Lower lobe of right lung (tissue), 2 donors: ENCODE measurements around the gene CDC45. TPM values are rescaled to one million over a fixed set of nuclear protein-coding genes. Genes with fewer than 3 reads are reported as not detected.

Experiments used
- ATAC-seq, 2 donors: fragments of 200-7000 bp; cut with Tn5 transposase; one replicate each; pipeline ENCODE4 v1.9.1; 2020 to 2022; ENCODE audit warnings: mild to moderate bottlenecking in 2 of 2, moderate library complexity in 2 of 2
- DNase-seq: peaks from one replicate; pipeline ENCODE4 v3.0.0-alpha.2; 2020
- H3K27ac ChIP-seq: fragments of 200-600 bp; one replicate; pipeline ENCODE4 v1.8.0; 2022
- H3K27me3 ChIP-seq: fragments of 200-600 bp; one replicate; pipeline ENCODE4 v1.8.0; 2022; ENCODE audit warnings: low read depth
- H3K36me3 ChIP-seq: fragments of 200-600 bp; one replicate; pipeline ENCODE4 v1.8.0; 2022; ENCODE audit warnings: mild to moderate bottlenecking
- H3K4me1 ChIP-seq: fragments of 200-600 bp; one replicate; pipeline ENCODE4 v1.8.0; 2022
- H3K4me3 ChIP-seq: fragments of 200-600 bp; one replicate; pipeline ENCODE4 v1.8.0; 2022; ENCODE audit warnings: mild to moderate bottlenecking
- H3K9me3 ChIP-seq: fragments of 200-600 bp; one replicate; pipeline ENCODE4 v1.8.0; 2022
- intact Hi-C: fragments of 100-400 bp; cut with DNase I; formaldehyde crosslinking; loops from one replicate; pipeline ENCODE4 v1.11.0; 2022
- total RNA-seq: library from RNA; stranded (reverse); fragmentation: NEBNext Ultra II Directional; extraction: Animal tissue kit (Norgen Biotek cat#: 25700); gene quantifications from one replicate; pipeline ENCODE4 v1.2.1, GENCODE V29; 2021
- TF ChIP-seq, protein P1 (sequence below): fragments of 200-600 bp; IDR thresholded peaks from one replicate; pipeline ENCODE4 v1.8.0; 2022; ENCODE audit warnings: antibody characterized with exemption, mild to moderate bottlenecking
- donor health status: DM: no; HTN: yes; CAD: no; lungs with severe emphysema.

CDC45 gene
- total RNA-seq, 1 donor from 2014 or later: 1.4 TPM

- Histone ChIP-seq H3K9me3 (no peaks in the 10 kb centered on the region), H3K4me3 (no peak overlapping the region), H3K36me3 (no peaks in the 10 kb centered on the region), H3K27ac (no peak overlapping the region), H3K4me1 (no peaks in the 10 kb centered on the region), H3K27me3 (no peaks in the 10 kb centered on the region)
- intact Hi-C loops: loop anchor here (10.0 kb wide), 1 partner anchor 125 kb away; no protein-coding TSS in a partner anchor
- DNase-seq (no peak), ATAC-seq (no peak)
- TF ChIP-seq, protein P1, sequence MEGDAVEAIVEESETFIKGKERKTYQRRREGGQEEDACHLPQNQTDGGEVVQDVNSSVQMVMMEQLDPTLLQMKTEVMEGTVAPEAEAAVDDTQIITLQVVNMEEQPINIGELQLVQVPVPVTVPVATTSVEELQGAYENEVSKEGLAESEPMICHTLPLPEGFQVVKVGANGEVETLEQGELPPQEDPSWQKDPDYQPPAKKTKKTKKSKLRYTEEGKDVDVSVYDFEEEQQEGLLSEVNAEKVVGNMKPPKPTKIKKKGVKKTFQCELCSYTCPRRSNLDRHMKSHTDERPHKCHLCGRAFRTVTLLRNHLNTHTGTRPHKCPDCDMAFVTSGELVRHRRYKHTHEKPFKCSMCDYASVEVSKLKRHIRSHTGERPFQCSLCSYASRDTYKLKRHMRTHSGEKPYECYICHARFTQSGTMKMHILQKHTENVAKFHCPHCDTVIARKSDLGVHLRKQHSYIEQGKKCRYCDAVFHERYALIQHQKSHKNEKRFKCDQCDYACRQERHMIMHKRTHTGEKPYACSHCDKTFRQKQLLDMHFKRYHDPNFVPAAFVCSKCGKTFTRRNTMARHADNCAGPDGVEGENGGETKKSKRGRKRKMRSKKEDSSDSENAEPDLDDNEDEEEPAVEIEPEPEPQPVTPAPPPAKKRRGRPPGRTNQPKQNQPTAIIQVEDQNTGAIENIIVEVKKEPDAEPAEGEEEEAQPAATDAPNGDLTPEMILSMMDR: no peak
Measured at GRCh38 chr22:19499236-19499879, 19.6 kb downstream of the CDC45 start.

DNA sequence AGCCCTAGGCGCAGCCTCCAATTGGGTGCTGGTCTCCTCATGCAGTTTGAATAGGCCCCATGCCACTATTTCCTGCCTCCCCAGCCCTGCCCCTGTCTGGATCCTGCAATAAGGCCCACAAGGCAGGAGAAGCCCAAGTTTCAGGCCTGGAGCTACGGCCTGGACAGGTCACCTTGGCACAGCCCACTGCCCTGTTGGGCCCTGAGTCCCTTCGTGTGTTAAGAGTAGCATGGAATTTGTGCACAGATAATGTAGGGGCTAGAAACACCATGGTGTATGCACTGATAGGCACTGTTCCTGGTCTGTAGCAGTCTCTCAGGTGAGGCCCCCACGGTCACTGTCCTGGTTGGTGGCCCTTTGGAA lies 20.1 kb downstream of the CDC45 start:
- H3K27me3 ChIP-seq: no peaks in the 10 kb centered on the region
- DNase-seq: no peak
- TF ChIP-seq, protein P1: no peak
- no peak overlapping the region for H3K27ac ChIP-seq
- no peak for ATAC-seq
- H3K9me3 ChIP-seq: no peaks in the 10 kb centered on the region
- no peaks in the 10 kb centered on the region for H3K4me1 ChIP-seq
- intact Hi-C loops: loop anchor here (10.0 kb wide), 1 partner anchor 125 kb away; no protein-coding TSS in a partner anchor
- no peak overlapping the region for H3K4me3 ChIP-seq
- H3K36me3 ChIP-seq: no peaks in the 10 kb centered on the region

DNA sequence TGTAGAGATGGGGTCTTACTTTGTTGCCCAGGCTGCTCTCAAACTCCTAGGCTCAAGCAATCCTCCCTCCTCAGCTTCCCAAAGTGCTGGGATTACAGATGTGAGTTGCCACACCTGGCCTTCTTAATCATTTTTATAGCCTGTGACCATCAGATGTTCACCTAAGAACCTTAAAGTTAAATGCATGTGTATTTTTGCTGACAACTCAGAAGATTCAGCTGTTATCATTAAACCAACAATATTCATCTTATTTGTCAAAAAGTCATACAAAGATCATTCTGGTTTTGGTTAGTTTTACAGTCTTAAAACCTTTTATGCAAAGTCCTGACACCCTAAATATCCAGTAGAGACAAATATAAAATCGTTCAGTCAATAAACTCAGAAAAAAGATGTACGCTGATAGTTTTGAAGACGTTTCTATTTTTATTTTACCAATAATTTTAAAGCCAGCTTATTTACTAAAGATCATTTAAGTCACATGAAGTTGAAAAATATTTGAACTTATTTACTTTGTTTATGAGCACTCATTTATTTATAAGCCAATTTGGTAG lies 22.3 kb downstream of the CDC45 start:
- no peak for DNase-seq
- H3K9me3 ChIP-seq: no peaks in the 10 kb centered on the region
- no peak overlapping the region for H3K27ac ChIP-seq
- TF ChIP-seq, protein P1: no peak
- H3K4me1 ChIP-seq: no peaks in the 10 kb centered on the region
- no peak overlapping the region for H3K4me3 ChIP-seq
- intact Hi-C loops: no loop called here
- no peaks in the 10 kb centered on the region for H3K36me3 ChIP-seq
- no peaks in the 10 kb centered on the region for H3K27me3 ChIP-seq
- no peak for ATAC-seq

DNA sequence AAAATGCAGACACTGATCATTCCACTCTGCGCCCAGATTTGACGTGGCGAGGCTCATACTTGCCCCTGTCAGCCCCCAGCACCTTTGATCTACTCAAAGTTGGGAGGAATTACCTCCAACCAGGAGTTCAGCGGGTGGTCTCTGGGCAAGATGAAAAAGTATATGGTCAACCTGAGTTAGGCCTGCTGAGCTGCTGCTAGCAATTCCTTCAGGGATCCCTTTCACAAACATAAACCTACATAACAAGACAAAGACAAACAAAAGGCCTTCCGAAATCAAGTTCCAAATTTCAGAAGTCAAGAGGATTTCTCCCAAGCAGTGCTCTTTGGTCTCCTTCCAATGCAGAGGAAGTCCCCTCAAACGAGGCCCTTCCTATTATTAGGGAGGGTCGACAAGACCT lies 23.6 kb downstream of the CDC45 start:
- no peak for DNase-seq
- H3K4me3 ChIP-seq: no peak overlapping the region
- intact Hi-C loops: no loop called here

GRCh38 chr22:19503869-19504268 lies 24.1 kb downstream of the CDC45 start:
- Histone ChIP-seq H3K4me3 (no peak overlapping the region), H3K4me1 (no peaks in the 10 kb centered on the region), H3K36me3 (no peaks in the 10 kb centered on the region), H3K27ac (no peak overlapping the region), H3K9me3 (no peaks in the 10 kb centered on the region), H3K27me3 (no peaks in the 10 kb centered on the region)
- intact Hi-C loops: no loop called here
- TF ChIP-seq, protein P1: no peak
- ATAC-seq (no peak), DNase-seq (no peak)

More for the DNA sequence above, 23.6 kb downstream of the CDC45 start:
- TF ChIP-seq, protein P1: no peak
- H3K27me3 ChIP-seq: no peaks in the 10 kb centered on the region
- H3K4me1 ChIP-seq: no peaks in the 10 kb centered on the region
- H3K36me3 ChIP-seq: no peaks in the 10 kb centered on the region
- ATAC-seq: no peak
- no peaks in the 10 kb centered on the region for H3K9me3 ChIP-seq
- no peak overlapping the region for H3K27ac ChIP-seq
